HepG2 (cell line): ENCODE results near the gene GGA1.

ENCODE experiments used
- CHCHD3 ChIP-seq: sonication (generic); formaldehyde crosslinking; IDR thresholded peaks from 2 replicates; pipeline ENCODE4 v1.8.0; 2022; ENCODE audit warnings: mild to moderate bottlenecking, missing genetic modification reagents, moderate library complexity
- FOXK1 ChIP-seq: sonication (generic); formaldehyde crosslinking; IDR thresholded peaks from 2 replicates; pipeline ENCODE4 v1.4.0; 2020; ENCODE audit warnings: low read depth, missing genetic modification reagents, borderline replicate concordance
- POLR2AphosphoS2 ChIP-seq: IDR thresholded peaks from 2 replicates; pipeline ENCODE4 v1.6.1; 2011; ENCODE audit warnings: low read depth, low read length, improper control_type of control experiment
- POLR2AphosphoS5 ChIP-seq: IDR thresholded peaks from 2 replicates; pipeline ENCODE4 v1.6.1; 2012; ENCODE audit warnings: low read depth, low read length
- SP1 ChIP-seq, 2 experiments: fragments of 450-650 bp in 1 of 2; sonication (generic) in 1 of 2; formaldehyde crosslinking in 1 of 2; IDR thresholded peaks; 2 replicates each; pipeline versions ENCODE4 v1.4.0 to v1.6.1; 2016 to 2020; ENCODE audit warnings: missing genetic modification reagents in 1 of 2
- TF ChIP-seq, protein P1 (sequence below): sonication (generic); formaldehyde crosslinking; IDR thresholded peaks from 2 replicates; pipeline ENCODE4 v1.5.0; 2020; ENCODE audit warnings: mild to moderate bottlenecking, missing genetic modification reagents, moderate library complexity

DNA sequence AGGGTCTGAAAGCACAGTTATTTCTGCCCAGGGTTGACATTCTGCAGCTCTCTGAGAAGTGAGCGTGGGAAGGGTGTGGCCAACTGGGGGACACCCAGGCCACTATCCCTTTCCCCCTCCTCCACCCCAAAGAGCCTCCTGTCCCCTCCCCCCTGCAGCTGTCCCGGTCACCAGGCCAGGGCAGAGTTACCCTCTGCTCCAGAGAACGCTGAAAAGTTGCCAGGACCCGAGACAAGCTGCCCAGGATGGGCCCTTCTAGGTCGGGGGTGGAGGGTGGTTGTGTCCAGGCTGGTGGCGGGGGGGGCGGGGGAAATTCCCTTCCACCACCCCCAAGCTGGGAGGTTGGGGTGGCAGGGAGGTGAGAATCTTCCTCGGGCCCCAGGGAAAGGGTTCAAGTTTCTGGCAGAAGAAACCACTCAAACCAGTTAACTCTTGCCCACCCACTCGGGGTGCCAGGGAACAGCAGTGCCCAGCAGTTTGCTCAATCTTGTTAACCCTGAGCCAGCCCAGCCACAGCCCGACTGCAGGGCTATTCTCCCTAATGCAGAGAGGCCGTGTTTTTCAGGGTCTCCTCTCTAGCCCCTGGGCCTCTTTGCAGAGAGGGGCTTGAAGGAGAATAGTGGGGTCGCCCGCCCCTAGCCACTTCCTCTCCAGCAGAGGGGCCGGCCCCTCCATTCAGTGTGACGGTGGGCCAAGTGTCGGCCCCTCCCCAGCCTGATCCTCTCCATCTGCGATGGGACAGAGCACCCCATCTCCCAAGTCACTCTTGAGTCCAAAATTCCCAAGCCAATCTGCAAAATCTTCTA is 67.5 kb downstream of the GGA1 start:
- TF ChIP-seq FOXK1 (no peak), CHCHD3 (no peak), POLR2AphosphoS5 (no peak), SP1 (IDR thresholded peaks at IDR 0.05) (no peak), SP1 (CRISPR knock-in tag; IDR thresholded peaks at IDR 0.05) (no peak), POLR2AphosphoS2 (no peak)
- TF ChIP-seq, protein P1, sequence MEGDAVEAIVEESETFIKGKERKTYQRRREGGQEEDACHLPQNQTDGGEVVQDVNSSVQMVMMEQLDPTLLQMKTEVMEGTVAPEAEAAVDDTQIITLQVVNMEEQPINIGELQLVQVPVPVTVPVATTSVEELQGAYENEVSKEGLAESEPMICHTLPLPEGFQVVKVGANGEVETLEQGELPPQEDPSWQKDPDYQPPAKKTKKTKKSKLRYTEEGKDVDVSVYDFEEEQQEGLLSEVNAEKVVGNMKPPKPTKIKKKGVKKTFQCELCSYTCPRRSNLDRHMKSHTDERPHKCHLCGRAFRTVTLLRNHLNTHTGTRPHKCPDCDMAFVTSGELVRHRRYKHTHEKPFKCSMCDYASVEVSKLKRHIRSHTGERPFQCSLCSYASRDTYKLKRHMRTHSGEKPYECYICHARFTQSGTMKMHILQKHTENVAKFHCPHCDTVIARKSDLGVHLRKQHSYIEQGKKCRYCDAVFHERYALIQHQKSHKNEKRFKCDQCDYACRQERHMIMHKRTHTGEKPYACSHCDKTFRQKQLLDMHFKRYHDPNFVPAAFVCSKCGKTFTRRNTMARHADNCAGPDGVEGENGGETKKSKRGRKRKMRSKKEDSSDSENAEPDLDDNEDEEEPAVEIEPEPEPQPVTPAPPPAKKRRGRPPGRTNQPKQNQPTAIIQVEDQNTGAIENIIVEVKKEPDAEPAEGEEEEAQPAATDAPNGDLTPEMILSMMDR (CRISPR knock-in tag) = no peak
